ENCODE measurements around the gene LGI4.

The LGI4 gene

DNA sequence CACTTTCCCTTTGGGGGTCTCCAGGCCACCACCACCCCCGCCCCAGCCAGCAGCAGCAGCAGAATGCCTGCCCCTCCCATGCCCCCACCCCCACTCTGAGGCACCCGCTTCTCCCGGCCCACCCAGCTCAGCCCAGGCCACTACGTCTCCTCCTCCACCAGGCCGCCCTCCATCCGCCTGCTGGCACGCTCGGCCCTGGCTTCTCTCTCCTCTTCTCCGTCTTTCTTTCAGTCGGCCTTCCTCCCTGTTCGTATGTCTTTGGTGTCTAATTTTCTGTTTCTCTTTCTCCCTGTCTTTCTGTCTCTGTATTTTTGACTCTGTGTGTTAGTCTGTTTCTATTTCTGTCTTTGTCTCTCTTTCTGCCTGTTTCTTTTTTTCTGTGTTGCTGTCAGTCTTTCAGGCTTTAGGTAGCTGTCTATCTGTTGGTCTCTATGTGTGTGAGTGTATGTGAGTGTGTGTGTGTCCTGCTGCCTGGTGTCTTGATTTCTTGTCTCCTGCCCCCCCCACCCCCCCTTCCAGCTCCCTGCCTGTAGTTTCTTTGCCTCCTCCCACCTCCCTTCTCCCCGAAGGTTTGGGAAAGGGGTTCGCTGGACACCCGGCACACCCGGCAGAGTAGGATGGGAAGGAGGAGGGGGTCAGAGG, at the start of gene LGI4:
Gene LGI4, minus strand, starts transcription at position 459 of the 642 bp plus-strand sequence. Its CDS starts 379 bp downstream, at position 80.
- DNase-seq, result no peak

DNA sequence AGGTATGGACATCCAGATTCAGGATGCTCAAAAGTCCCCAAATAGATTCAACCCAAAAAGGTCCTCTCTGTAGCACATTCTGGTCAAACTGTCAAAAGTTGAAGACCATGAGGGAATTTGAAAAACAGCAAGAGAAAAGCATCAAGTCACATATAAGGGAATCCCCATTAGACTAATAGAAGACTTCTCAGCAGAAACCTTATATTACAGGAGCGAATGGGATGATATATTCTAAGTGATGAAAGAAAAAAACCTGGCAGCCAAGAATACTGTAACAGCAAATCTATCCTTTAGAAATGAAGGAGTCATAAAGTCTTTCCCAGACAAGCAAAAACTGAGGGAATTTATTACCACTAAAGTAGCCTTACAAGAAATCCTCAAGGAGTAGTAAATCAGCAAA, 49.4 kb upstream of the LGI4 start:
- no peak for DNase-seq

DNA sequence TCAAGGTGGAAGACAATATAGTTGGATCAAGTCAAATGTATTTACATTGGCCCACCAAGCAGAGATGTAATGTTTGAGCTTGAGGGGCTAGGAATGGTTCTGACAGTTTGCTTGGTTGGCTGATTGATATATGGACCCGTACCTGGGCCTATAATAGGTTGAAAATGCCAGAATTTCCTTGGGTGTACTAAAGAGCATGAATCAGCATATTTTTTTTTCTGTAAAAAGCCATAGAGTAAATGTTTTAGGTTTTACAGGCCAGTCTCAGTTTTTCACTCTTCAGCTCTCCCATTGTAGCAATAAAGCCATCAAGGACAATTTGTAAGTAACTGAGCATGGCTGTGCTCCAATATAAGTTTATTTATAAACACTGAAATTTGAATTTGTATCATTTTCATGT, 46.5 kb upstream of the LGI4 start:
- no peak for DNase-seq

GRCh38 chr19:35179830-35180229, 45.0 kb upstream of the LGI4 start:
- no peak for DNase-seq

GRCh38 chr19:35178701-35179100, 43.8 kb upstream of the LGI4 start:
- DNase-seq, result no peak

- no peak for DNase-seq
Measured at GRCh38 chr19:35177377-35178274, 42.8 kb upstream of the LGI4 start.

GRCh38 chr19:35176181-35176570, 41.3 kb upstream of the LGI4 start:
- DNase-seq, result no peak

DNA sequence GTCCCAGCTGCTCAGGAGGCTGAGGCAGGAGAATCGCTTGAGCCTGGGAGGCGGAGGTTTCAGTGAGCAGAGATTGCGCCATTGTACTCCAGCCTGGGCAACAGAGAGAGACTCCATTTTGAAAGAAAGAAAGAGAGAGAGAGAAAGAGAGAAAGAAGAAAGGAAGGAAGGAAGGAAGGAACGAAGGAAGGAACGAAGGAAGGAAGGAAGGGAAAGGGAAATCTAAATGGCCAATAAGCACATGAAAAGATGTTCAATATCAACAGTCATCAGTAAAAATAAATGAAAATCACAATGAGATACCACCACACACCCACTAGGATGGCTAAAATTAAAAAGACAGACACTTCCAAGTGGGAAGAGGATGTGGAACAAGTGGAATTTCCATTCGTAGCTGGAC, 39.4 kb upstream of the LGI4 start:
- no peak for DNase-seq

DNA sequence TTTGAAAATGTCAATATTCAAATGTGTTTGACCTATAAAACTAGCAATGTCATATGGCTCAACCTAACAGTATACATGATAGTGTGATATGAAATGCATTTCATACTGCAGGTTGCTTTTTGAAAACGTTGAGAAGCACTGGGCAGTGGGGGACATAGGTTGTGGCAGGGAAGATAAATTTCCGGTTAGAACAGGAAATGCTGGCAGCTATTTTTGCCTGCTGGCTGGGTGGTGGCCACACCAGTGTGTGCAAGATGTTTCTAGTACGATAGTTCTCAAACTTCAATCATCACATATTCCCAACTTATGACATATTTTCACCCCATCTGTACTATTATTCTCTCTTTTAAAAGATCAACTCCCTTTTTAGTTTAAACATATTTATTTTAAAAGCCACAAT, 36.9 kb upstream of the LGI4 start:
- DNase-seq, result no peak

- no peak for DNase-seq
Measured at GRCh38 chr19:35170359-35171061, 35.7 kb upstream of the LGI4 start.

- DNase-seq, result no peak
Measured at GRCh38 chr19:35169221-35169995, 34.5 kb upstream of the LGI4 start.

- no peak for DNase-seq
Measured at GRCh38 chr19:35168196-35168595, 33.3 kb upstream of the LGI4 start.

DNA sequence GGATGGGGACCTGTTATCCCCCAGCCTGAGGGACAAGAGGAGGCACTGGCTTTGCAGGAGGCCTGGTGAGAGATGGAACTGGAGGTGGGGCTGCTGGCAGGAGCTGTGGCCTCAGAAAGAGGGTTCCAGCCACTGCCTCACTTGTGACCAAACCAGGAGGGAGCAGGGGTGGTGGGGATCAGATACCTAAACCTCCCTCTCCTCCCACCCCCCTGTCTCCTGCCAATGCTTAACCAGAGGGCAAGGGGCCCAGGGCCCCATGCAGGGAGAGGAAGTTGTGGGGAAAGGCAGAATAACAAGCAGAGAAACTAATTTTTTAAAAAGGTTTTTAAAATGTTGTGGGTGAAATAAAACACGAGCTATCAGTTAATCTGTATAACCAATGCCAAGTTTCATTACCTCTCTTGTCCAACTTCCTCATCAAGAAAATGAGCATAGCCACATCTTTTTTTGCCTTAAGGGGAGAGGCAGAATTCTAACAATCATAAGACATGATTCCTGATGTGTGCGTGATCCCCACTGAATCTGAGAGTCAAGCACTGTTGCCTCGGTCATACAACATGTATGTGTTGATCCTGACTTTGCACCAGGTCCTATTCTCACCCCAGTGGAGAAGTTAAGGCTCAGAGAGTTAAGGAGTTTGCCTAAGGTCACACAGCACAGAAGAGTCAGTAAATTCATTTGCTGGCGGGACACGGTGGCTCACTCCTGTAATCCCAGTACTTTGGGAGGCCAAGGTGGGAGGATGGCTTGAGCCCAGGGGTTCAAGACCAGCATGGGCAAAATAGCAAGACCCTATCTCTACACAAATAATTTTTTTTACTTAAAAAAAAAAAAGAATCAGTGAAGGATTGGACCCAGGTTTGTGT, 32.6 kb upstream of the LGI4 start:
- no peak for DNase-seq

DNA sequence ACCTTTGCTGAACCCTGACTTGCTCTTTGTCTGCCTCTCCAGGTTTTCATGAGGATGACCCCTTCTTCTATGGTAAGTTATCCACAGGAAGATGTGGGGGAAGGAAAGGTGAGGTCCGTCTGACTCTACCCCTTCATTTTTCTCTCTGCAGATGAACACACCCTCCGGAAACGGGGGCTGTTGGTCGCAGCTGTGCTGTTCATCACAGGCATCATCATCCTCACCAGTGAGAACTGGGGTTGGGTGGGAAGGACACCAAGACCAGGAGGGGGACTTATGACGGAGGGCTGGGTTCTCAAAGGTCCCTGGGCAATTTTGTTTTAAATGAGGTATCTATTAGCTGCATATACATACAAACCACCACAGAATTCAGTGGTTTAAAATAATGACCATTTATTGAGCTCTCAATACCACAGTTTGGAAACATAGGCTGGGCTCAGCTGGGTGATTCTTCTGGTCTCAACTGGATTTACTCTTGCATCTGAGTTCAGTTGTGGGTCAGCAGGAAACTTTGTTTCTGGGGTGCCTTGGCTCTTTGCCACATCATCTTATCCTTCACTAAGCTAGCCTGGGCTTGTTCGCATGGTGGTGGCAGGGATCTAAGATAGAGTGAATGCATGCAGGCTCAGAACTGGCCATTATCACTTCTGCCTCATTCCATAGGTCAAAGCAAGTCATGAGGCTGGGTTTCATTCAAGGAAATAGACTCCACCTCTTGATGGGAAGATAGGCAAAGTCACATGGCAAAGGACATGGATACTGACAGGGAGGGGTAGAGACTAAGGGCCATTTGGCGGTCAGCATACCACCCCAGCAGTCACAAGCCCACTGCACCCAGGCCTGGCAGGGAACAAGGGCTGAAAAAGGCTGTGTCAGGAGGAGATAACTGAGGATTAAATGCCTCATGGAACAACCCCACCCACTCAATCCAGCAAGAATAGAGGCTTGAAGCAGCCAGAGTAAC, 31.5 kb upstream of the LGI4 start:
- no peak for DNase-seq

DNA sequence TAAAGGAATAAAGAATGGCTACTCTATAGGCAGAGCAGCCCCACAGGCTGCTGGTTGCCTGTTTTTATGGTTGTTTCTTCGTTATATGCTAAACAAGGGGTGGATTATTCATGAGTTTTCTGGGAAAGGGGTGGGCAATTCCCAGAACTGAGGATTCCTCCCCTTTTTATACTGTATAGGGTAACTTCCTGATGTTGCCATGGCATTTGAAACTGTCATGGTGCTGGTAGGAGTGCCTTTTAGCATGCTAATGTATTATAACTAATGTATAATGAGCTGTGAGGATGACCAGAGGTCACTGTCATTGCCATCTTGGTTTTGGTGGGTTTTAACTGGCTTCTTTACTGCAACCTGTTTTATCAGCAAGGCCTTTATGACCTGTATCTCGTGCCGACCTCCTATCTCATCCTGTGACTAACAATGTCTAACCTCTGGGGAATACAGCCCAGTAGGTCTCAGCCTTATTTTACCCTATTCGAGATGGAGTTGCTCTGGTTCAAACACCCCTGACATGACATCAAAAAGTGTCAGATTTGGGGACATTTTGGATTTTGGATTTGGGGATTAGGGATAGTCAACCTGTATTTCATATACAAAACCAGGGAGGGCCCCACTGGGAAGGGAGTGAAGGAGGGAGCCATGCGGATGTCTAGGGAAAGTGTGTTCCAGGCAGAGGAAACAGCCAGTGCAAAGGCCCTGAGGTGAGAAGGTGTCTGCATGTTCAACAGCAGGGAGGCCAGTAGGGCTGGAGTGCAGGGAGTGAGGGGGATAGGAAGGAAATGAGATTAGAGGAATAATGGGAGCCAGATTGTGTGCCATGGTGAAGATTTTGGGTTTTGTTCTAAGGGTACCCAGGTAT, 30.6 kb upstream of the LGI4 start:
- DNase-seq, result no peak

GRCh38 chr19:35164418-35164817, 29.6 kb upstream of the LGI4 start:
- no peak for DNase-seq

- no peak for DNase-seq
Measured at GRCh38 chr19:35162471-35163326, 27.8 kb upstream of the LGI4 start.

- no peak for DNase-seq
Measured at GRCh38 chr19:35161434-35161743, 26.5 kb upstream of the LGI4 start.
